MCF 10A (cell line): ENCODE results near the gene FCRL1. TPM values are rescaled to one million over a fixed set of nuclear protein-coding genes. Genes with fewer than 3 reads are reported as not detected.

Experiments
- BruUV-seq: library from RNA; stranded (reverse); fragments of 400-500 nt; replicated peaks from 2 replicates; lab custom pipeline; 2021; lab: Mats Ljungman, UMichigan
- CTCF ChIA-PET: fragments of 300-600 bp; sonication (Branson Sonifier 250); formaldehyde crosslinking; extraction: SDS; loops from one replicate; lab custom pipeline; 2021; ENCODE audit warnings: antibody characterized with exemption, inconsistent platforms; lab: Yijun Ruan, JAX
- POLR2A ChIA-PET: fragments of 300-600, 350-650 bp; sonication (Branson Sonifier 250); formaldehyde crosslinking; extraction: SDS; loops from one replicate; lab custom pipeline; 2020; ENCODE audit warnings: antibody characterized with exemption, inconsistent platforms; lab: Yijun Ruan, JAX
- DNase-seq: peaks from one replicate; pipeline ENCODE4 v3.0.0-alpha.2; 2018; ENCODE audit not compliant: unreplicated experiment
- H3K27ac Mint-ChIP-seq: one replicate; pipeline ENCODE4 v1.8.0; 2022; ENCODE audit warnings: mild to moderate bottlenecking, low read depth, mixed read lengths; ENCODE audit not compliant: unreplicated experiment
- H3K27me3 Mint-ChIP-seq: one replicate; pipeline ENCODE4 v1.8.0; 2022; ENCODE audit warnings: mixed read lengths; ENCODE audit not compliant: insufficient read depth, unreplicated experiment
- H3K36me3 Mint-ChIP-seq: one replicate; pipeline ENCODE4 v1.8.0; 2022; ENCODE audit warnings: mild to moderate bottlenecking, moderate library complexity, mixed read lengths; ENCODE audit not compliant: insufficient read depth, unreplicated experiment
- H3K4me1 Mint-ChIP-seq: one replicate; pipeline ENCODE4 v1.8.0; 2022; ENCODE audit warnings: mixed read lengths; ENCODE audit not compliant: insufficient read depth, unreplicated experiment
- H3K4me3 Mint-ChIP-seq: one replicate; pipeline ENCODE4 v1.8.0; 2022; ENCODE audit warnings: mild to moderate bottlenecking, moderate library complexity, mixed read lengths; ENCODE audit not compliant: unreplicated experiment
- H3K9me3 Mint-ChIP-seq: one replicate; pipeline ENCODE4 v1.8.0; 2022; ENCODE audit warnings: mixed read lengths; ENCODE audit not compliant: unreplicated experiment
- CTCF ChIP-seq: fragments of 200-600 bp; IDR thresholded peaks from one replicate; pipeline ENCODE4 v1.8.0; 2022; ENCODE audit warnings: antibody characterized with exemption, mild to moderate bottlenecking; ENCODE audit not compliant: unreplicated experiment
- intact Hi-C: fragments of 100-400 bp; cut with micrococcal nuclease; formaldehyde crosslinking; loops from 2 replicates; pipeline ENCODE4 v1.14.1; 2022
- total RNA-seq: library from RNA; stranded (reverse); gene quantifications from 2 replicates; pipeline ENCODE4 v1.2.3, GENCODE V29; 2022

Gene FCRL1
- total RNA-seq, 1 experiment from 2014 or later, result not detected

GRCh38 chr1:157785248-157785647 is 34.7 kb downstream of the FCRL1 start:
- no TSS peak for BruUV-seq
- no peaks in the 10 kb centered on the region for H3K36me3 Mint-ChIP-seq
- no peak overlapping the region for H3K4me3 Mint-ChIP-seq
- no peak for DNase-seq
- no peak overlapping the region for H3K27ac Mint-ChIP-seq
- H3K27me3 Mint-ChIP-seq, result peaks cover 62% of the 10 kb centered on the region
- no peaks in the 10 kb centered on the region for H3K9me3 Mint-ChIP-seq
- POLR2A ChIA-PET, result interaction anchor here (0.7 kb wide), 1 partner anchor 9 kb away, joined by 3 read pairs; no protein-coding TSS in a partner anchor
- TF ChIP-seq CTCF, result no peak
- CTCF ChIA-PET, result interaction anchor here (0.7 to 1.0 kb wide), 2 partner anchors 14 to 434 kb away, joined by 3 read pairs; no protein-coding TSS in a partner anchor
- intact Hi-C loops, result no loop called here
- H3K4me1 Mint-ChIP-seq, result no peaks in the 10 kb centered on the region

GRCh38 chr1:157784801-157785200 is 35.1 kb downstream of the FCRL1 start:
- Mint-ChIP-seq H3K4me1 (no peaks in the 10 kb centered on the region), H3K4me3 (no peak overlapping the region), H3K27ac (no peak overlapping the region), H3K27me3 (peaks cover 59% of the 10 kb centered on the region), H3K36me3 (no peaks in the 10 kb centered on the region), H3K9me3 (no peaks in the 10 kb centered on the region)
- ChIA-PET POLR2A (interaction anchor here (0.7 kb wide), 1 partner anchor 9 kb away, joined by 3 read pairs; no protein-coding TSS in a partner anchor), CTCF (interaction anchor here (0.7 kb wide), 1 partner anchor 434 kb away, joined by 3 read pairs; no protein-coding TSS in a partner anchor)
- no TSS peak for BruUV-seq
- TF ChIP-seq CTCF, result no peak
- intact Hi-C loops, result no loop called here
- no peak for DNase-seq

GRCh38 chr1:157782931-157783330 is 37.0 kb downstream of the FCRL1 start:
- no peak for TF ChIP-seq CTCF
- Mint-ChIP-seq H3K4me3 (no peak overlapping the region), H3K36me3 (no peaks in the 10 kb centered on the region), H3K27ac (no peak overlapping the region), H3K27me3 (peaks cover 48% of the 10 kb centered on the region), H3K9me3 (no peaks in the 10 kb centered on the region), H3K4me1 (no peaks in the 10 kb centered on the region)
- no TSS peak for BruUV-seq
- intact Hi-C loops, result no loop called here
- ChIA-PET POLR2A (no interaction called here), CTCF (interaction anchor here (0.6 kb wide), 2 partner anchors 25 to 280 kb away, joined by 3 read pairs; no protein-coding TSS in a partner anchor)
- no peak for DNase-seq

GRCh38 chr1:157781048-157781447 is 38.9 kb downstream of the FCRL1 start:
- peak; percentile 15 for DNase-seq
- H3K27me3 Mint-ChIP-seq, result peaks cover 35% of the 10 kb centered on the region
- no peak overlapping the region for H3K4me3 Mint-ChIP-seq
- ChIA-PET POLR2A (no interaction called here), CTCF (no interaction called here)
- H3K27ac Mint-ChIP-seq, result no peak overlapping the region
- H3K36me3 Mint-ChIP-seq, result no peaks in the 10 kb centered on the region
- intact Hi-C loops, result no loop called here
- BruUV-seq, result no TSS peak
- H3K4me1 Mint-ChIP-seq, result no peaks in the 10 kb centered on the region
- H3K9me3 Mint-ChIP-seq, result no peaks in the 10 kb centered on the region
- no peak for TF ChIP-seq CTCF
